HG03442 (cell line): ENCODE measurements around the gene SEC24B.
"Not testable (repeated sequence)": the region's sequence is repeated elsewhere in the genome, so short reads cannot be mapped to it uniquely, and the experiment has no call there.

Experiments
- ATAC-seq: cut with Tn5 transposase; IDR thresholded peaks from one replicate; pipeline ENCODE4 v1.9.1; 2021; ENCODE audit warnings: mild to moderate bottlenecking, moderate library complexity; ENCODE audit not compliant: unreplicated experiment

The SEC24B gene

DNA sequence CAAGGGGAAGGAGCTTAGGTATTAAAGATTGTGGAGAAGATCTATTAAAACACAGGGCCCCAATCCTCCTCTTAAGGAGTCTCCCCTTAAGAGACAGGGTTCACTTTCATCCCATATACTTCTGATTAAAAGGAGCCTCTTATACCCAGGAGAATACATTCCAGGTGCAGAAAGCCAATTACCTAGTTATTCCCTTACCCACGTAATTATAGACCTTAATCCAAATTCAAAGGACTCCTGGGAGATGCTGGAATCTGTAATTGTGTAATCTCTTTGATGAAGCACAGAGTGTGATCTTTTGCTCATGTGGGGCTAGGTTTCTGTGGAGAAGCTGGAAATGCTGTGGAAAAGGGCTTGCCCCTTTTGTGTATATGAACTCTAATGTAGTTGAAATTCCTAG is 1.4 kb upstream of the SEC24B start:
- no peak for ATAC-seq

DNA sequence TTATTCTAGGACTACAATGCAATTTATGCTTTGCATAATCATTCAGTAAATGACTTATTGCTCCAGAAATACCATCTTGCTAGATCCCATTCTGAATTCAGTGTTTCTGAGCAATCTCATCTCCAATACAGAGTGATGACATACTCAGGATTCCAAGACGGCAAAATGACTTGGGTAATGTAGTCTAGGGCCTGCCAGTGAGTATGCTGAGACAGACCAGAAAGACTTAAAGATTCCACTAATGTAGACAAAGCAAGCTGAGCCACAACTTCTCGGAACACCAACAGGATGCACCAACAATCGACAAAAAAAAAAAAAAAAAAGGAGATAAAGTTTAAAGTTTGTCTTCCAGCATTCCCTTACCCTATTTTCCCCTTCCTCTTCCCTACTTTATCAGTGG is 919 bp upstream of the SEC24B start:
- no peak for ATAC-seq

DNA sequence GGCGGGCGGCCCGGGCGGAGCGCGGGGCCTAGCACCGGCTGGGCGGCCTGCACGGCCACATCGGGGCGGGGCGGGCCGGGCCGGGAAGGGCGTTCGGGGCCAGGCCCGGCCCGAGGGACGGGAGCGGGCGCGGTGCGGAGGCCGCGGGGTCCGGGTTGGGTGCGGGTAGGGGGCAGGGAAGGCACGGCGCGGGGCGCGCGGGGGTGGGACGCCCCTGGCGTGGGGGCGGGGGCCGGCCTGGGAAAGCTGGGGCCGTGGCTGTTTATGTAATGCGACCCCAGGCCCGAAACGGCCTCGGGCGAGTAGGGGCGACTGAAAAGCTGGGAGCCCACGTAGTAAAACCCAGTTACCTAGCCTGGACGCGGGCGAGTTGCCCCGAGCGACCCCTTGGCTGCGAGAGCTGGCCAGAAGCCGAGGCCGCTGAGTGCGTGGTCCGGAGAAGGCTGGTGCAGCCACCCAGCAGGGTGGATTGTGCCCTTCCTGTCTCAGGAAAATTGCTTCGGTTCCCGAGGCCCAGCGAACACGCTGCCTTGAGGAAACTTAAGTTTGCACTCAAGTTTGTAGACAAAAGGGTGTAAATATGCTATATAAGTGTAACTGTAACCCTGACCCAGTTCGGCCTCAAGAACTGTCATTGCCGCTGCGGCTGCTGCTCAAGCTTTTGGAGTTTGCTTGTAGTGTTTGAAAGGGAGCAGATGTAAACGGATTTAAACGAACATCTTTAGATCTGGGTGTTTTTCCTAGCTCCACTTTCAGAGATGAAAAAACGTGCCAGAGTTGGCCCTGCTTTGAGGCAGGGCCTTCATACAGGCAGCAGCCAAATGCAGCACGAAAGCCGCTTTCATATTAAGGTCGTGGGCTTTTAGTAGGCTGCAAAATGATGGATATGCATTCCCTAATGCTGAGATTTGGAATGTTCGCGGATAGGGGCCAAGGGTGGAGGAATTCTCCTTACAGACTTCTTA is 674 bp downstream of the SEC24B start:
- peak; percentile 30 for ATAC-seq

DNA sequence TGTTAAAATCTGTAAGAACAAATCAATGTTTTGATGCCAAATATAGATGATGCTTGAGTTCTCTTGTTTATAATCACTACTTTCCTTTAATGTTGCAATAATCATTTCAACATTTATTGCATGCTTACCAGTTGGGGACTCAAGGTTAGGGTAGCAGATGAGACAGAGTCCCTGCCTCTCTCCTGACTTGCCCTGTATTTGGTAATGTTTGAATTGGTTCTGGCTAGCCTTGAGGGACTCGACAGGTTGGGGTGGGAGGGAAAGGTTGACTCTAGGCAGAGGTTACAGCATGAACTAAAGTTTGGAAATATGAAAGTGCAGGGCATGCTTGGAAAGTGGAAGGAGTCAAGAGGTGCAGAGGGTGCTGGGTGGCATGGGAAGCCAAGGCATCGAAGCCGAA is 2.0 kb downstream of the SEC24B start:
- no peak for ATAC-seq

DNA sequence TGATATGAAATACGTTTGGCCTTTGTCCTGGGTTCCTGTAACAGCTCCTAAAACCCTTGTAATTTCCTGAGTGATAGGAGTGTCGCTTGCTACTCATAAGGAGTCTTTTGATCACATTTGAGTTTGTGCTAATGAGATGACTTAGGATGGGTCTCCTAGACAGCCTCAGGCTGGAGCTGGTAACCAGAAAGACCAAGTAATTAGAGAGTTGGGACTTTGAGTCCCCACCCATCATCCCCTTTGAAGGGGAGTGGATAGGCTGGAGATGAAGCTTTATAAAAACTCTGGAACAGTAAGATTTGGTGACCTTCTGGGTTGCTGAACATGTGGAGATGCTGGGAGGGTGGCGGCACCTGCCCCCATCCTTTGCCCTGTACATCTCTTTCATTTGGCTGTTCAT is 2.9 kb downstream of the SEC24B start:
- no peak for ATAC-seq

DNA sequence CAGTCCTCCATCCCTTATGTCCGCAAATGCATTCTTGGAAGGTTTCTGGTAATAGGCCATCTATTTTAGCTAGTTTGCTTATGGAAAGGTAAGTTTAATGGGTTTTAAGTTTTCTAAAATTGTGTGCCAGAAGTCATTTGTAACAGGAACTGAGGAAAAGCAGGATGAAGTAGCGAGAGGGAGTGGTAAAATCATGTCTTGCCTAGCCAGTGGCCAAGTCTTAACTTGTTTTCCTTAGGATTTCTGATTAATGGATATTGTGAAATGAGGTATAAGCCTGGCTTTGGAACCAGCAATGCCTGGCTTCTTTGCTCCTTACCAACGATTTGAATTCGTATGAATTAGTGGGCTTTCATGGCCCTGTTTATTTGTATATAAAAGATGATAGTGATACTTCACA is 7.3 kb downstream of the SEC24B start:
- ATAC-seq, result no peak

DNA sequence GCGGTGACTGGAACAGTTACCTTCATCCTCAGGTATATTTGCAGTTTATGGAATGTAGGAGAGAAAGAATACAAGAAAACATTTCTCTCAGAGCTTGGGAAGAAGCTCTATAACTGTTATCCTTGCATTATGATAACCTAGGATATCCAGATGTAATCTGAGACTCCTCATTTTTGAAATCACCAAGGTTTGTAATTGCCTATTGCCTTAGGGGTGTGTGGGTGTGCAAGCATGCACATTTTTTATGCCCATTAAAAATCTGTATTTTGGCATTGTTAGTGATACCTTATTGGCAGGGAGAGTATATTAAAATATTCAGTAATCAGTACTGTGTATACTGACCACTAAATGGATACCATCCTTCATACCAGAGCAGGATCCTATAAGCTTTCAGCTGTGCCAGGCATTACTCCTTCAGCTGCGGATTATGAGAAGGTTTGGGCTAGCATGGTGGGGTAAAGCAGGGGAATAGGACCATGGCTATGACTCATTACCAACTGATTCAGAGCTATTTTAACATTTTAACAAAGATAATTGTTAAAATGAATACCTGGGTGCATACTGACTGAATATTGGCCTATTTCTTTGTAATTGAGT is 8.3 kb downstream of the SEC24B start:
- ATAC-seq, result no peak

DNA sequence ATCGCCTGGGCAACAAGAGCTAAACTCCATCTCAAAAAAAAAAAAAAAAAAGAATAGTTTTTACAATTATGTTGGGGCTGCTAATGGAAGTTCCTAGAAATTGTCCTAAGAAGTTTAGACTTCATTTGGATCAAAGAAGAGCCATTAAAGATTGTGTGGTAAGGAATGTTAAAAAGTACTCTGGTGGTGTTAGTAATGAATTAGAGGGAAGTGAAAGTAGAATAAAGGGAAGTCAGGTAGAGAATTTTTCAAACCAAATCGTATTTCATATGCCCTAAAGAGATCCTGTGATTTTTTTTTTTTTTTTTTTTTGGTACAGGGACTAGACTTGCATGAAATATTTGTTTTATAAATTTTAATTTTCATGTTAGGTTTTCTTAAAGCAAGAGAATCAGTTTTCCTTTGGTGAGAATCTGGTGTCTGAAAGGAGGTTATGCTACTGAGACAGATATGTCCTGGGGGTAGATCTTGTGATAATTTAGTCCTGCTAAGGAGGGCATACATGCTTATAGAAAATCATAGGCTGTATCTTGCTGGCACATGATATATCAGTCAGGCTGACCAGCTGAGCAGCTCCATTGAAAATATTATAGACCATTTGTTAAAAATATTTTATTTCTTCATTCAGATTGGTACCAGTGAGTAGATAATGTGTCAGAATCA is 10.7 kb downstream of the SEC24B start:
- ATAC-seq, result peak; percentile 70

DNA sequence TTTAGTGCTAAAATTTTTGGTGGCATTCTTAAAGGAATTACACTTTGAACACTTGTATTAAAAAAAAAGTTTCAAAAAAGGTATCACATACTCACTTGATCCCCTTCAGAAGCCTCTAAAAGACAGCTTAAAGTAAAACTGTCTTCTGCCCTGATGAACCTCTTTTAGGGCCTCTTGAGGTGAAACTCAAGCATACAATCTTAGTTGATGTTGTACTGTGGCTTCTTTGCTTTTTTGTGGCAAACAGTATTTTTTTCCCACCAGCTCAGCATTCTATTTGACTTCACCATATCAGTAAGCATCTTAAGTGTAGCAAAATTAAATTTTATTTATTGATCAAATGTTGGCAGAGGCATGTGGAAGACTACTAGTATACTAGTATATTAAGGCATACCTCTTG is 13.7 kb downstream of the SEC24B start:
- no peak for ATAC-seq

DNA sequence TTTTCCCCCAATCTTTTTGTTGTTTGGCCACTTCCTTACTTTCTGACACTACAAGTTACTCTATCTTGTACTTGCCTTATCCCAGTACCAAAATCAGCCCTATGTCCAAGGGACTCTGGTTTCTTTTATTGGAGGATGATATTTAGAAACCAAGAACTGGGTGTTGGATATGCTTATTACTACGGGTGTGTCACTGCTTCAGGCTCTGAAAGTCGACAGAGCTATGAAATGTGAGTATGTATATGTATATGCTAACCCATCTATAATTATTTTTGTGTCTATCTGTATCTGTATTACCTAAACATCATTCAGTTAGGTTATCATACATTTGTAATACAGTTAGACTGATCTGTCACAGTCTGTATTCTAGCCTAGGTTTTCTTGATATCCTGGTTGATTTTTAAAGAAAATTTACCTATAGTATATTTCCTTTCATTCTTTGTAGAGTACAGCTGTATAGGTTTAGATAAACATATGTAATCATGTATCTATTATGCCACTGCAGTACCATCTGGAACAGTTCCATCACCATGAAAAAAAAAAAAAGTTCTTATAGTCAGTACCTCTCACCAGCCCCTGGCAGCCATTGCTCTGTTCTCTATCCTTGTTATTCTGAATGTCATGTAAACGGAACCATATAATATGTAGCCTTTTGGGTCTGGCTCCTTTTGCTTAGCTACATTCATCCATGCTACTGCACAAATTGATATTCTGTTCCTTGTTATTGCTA is 18.1 kb downstream of the SEC24B start:
- ATAC-seq, result no peak

DNA sequence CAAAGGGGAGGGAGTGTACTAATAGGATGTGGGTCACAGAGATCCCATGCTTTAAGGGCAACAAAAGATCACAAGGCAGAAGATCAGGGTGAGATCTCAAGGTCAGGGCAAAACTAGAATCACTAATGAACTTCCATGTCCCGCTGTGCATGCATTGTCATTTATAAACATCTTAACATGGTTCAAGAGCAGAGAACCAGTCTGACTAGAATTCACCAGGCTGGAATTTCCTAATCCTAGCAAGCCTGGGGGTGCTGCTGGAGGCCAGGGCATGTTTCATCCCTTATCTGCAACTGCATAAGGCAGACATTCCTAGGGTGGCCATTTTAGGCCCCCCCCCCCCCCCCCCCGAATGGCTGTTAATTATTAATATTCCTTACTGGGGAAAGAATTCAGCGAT is 19.5 kb downstream of the SEC24B start:
- ATAC-seq, result not testable (repeated sequence)

DNA sequence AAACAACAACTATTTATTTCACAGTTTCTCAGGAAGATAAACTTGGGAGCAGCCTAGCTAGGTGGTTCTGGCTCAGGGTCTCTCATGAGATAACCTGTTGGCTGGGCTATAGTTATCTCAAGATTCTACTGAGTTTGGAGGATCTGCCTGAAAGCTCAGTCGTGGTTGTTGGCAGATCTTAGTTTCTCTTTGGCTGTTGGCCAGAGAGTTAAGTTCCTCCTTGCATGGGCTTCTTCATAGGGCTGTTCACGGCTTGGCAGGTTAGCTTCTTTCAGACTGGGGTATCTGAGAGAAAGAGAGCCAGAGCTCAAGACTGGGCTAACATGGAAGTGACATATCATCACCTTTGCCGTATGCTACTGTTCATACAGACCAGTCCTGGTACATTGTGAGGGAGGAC is 28.7 kb downstream of the SEC24B start:
- ATAC-seq, result peak; percentile 84

DNA sequence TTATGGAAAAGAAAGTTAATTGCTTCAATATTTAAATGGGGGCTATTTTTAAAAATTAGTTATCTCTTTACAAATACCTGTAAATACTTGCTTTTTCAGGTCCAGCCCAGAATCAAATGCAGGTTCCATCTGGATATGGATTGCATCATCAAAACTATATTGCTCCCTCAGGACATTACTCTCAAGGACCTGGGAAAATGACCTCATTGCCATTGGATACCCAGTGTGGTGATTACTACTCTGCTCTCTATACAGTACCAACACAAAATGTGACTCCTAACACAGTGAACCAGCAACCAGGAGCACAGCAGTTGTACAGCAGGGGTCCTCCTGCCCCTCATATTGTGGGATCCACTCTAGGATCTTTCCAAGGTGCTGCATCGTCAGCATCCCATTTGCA is 29.2 kb downstream of the SEC24B start:
- ATAC-seq, result no peak

DNA sequence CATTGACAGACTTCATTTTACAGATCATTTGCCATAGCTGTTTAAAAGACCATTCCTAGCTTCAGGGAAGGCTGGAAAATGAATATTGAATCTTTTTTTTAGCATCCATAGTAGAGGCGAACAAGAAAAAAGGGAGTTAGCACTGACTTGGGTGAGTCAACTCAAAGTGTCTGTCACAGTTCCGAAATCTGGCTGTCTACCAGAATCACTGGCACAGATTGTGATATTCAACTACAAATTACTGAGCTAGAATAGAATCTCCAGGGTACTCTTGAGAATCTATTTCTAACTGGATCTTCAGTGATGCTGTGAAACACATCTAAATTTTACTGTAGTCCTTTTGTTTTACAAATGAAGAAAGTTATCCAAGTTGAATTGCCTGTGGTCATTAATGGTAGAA is 31.5 kb downstream of the SEC24B start:
- no peak for ATAC-seq

DNA sequence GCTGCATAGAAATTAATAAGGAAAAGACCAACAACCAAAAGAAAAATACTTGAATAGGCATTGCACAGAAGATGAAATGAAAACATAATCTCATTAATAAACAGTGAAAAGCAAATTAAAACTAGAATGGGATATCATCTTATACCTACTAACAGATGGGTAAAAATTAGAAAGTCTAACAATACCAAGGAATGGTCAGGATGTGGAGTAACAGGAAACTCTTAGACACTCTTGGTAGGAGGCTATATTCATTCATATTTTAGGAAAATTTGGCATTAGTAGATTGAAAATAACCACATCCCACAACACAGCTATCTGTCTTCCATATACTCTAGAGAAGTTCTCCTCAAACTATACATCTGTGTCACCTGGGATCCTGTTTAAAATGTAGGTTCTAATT is 36.3 kb downstream of the SEC24B start:
- ATAC-seq, result no peak

DNA sequence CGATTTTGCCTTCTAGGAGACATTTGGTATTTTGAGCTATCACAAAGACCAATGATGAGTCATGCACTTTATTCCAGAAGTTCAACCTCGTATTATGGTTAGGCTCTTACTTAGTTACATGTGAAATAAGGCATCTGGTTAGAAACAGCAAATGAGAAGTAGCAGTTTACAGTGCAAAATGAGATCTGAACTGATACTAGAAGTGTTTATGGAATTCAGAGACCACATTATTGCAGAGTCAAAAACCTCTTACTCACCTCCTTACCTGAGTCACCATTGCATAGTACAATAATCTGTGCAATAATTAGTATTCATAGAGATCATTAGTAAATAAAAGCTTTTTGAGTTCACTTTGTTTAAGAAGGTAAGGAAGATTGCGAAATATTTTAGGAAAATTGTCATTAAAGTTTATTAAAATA is 38.7 kb downstream of the SEC24B start:
- ATAC-seq, result peak; percentile 47

DNA sequence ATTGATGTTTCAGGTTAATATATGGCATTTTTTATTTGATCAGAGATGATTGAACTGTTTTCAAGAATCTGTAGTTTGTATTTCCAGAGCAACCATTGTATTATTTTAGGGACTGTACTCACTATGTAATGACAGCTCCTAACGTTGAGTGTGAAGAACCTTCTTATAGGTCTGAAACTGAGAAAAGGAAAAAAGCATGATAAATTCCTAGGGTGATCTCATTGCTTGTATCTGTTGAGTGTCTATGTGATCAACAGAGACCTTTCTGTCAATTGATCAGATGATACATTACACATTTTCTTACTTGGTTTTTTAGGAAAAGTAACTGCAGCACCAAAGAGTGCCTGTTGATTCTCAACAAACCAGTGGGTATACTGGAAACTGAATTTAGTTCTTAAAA is 40.2 kb downstream of the SEC24B start:
- ATAC-seq, result no peak

DNA sequence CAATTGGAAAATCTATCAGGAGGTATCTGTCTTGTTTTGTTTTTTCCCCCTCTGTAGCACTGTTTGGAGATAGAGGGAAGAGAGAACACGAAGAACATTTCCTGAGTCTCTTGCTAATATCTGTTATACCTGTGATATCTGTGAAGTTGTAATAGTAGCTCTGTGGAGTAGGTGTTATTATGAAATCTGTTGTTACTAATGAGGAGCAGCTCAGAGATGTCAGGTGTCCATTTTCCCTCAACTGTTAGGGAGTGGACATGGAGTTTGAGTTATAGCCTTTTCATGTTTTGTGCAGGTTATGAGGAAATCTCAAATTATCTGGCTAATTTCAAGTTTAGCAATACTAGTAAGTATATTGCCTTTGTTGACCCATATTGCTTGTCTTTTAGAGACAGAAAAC is 52.4 kb downstream of the SEC24B start:
- no peak for ATAC-seq

DNA sequence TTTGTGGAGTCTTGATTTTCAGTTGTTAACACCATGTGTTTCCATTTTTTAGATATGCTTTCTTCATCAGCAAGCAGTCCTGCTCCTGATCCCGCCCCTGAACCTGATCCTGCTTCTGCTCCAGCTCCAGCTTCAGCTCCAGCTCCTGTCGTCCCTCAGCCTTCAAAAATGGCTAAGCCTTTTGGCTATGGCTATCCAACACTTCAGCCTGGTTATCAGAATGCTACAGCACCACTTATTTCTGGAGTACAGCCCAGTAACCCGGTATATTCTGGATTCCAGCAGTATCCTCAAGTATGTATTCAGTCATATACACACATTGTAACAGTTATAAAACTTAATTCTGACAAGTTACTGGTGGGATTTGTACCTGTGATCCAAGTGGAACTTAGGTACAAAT is 60.9 kb downstream of the SEC24B start:
- no peak for ATAC-seq

DNA sequence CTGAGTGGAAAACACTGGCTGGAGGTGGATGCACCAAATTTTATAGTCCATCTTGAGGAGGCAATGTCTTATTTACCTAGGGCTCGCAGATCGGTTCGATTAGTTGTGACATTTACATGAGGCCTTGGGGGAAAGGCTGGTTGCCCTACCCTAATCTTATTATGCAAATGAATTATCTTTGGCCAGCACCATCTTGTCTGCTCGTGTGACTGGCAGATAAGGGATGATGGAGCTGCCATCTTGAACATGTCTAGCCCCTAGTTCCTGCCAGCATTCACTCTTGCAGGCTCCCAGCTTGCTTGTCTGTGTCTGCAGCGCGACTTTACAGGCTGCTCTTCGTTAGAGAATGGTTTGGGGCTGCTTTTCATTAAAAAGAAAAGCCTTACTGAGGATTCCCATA is 61.9 kb downstream of the SEC24B start:
- no peak for ATAC-seq

DNA sequence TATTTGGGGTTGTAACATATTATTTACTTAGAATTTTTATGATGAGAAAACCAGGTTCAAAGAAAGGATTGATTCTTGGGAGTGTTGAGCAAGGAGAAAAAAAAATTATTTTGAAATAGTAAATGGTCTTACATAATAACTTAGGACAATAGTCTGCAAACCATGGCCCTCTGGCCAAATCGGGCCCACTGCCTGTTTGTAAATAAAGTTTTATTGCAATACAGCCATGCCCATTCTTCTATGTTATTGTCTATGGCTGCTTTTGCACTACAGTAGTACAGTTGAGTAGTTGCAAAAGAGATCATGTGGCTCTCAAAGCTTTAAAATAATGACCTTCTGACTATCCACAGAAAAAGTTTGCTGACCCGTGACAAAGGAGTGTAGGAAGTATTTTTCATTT is 63.3 kb downstream of the SEC24B start:
- no peak for ATAC-seq
